NCI-H1105 (cell line): ENCODE measurements around the gene FXR1.
"Not testable (repeated sequence)": the region's sequence is repeated elsewhere in the genome, so short reads cannot be mapped to it uniquely, and the experiment has no call there.

Experiments used
- DNase-seq: peaks from one replicate; lab custom pipeline; 2025; lab: John Stamatoyannopoulos, UW

FXR1 gene

DNA sequence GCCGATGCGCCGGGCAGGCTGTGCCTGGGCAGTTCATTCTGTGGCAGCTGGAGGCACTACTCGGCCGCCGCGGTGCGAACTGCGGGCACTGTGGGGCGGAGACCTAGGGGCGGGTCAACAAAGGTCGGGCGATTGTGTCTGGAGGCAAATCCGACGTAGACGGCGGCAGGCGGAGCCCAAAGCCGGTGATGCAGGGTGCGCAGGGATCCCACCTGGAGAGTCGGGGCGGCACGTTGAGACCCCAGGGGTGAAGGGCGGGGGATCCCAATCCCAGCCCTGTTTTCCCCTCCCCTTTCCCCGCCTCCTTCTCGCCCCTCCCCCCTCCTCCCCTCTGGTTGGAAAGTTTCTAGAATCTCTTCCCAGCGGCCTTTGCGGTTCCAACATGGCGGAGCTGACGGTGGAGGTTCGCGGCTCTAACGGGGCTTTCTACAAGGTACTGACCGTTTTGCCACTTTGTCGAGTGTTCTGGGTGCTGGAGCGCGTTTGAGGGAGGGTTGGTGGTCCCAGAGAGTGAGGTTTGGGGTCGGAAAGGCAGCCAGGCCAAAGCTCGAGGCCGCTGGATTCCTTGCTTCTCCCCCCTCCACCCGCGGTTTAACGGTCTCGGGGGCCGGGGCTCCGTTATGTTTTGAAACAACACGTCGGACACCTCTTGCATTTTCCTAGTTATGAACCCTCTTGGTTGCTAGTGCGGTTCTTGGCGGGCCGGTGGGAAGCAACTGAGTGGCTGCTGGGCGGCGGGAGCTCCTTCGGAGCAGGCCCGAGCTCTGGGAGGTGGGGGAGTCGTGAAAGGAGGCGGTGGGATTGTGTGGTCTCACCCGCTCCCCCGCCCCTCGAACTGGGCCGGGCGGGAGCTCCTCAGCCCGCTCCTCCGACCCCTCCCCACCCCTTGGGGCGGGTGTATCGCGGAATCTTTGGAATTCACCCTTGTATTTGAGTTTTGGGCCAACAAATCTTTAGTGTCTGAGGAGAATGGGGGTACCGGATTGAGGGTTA, at the start of gene FXR1:
FXR1 (plus strand) TSS at position 367 of the 993 bp plus-strand sequence; CDS start at position 383, 16 bp downstream.
- peak; percentile 95 for DNase-seq

DNA sequence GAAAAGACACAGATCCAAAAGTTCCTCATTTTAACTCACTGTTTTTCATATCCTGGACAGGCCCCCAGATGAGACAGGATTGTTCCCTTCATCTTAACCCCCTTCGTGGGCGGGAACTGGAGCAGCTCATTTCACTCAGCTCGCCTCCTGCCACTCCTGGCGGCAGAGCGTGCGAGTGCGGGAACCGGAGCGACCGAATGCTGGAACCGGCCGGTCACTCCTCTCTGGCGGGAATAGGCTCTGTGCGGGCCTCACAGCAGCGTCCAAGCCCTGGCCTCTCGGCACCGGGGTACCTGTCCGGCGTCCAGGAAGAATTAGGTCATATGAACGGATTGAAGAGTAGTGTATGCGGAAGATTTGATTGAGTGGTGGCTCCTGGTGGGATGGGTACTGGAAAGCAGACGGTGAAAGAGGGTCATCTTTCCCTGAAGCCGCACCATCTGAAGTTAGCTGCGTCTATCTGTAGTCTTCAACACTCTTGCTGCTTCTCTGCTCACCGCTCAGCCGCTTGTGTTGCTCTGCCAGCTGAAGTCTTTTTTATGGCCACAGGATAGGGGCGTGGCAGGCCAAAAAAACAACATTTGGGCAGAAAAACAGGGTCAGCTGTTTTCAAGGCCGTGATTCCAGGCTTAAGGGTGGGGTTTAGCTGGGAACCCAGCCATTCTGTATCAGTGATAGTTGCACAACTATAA, 42.3 kb upstream of the FXR1 start:
- no peak for DNase-seq

DNA sequence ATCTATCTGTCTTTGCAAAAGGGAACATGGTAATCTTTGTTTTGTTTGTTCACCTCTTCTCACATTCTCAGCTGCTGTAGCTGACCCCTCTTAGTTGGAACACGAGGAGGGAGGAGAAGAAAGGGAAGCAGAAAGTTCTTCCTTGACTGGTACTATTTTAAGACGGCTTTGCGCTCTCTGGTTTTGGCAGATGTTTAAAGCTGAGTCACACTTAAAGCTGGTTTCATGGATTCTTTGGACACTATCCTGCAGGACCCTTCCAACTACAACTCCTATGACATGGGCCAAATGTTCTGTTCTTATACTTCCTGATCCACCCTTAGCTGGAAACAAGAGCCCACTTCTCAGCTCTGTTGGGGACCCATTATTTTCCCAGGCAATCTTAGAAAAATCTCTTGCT, 40.6 kb upstream of the FXR1 start:
- DNase-seq: no peak

DNA sequence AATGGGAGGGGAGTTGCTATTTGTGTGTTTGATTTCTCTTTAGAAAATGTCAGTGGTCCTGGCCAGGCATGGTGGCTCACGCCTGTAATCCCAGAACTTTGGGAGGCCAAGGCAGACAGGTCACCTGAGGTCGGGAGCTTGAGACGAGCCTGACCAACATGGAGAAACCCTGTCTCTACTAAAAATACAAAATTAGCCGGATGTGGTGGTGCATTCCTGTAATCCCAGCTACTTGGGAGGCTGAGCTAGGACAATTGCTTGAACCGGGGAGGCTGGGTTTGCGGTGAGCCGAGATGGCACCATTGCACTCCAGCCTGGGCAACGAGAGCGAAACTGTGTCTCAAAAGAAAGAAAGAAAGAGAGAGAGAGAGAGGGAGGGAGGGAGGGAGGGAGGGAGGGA, 40.0 kb upstream of the FXR1 start:
- not testable (repeated sequence) for DNase-seq

DNA sequence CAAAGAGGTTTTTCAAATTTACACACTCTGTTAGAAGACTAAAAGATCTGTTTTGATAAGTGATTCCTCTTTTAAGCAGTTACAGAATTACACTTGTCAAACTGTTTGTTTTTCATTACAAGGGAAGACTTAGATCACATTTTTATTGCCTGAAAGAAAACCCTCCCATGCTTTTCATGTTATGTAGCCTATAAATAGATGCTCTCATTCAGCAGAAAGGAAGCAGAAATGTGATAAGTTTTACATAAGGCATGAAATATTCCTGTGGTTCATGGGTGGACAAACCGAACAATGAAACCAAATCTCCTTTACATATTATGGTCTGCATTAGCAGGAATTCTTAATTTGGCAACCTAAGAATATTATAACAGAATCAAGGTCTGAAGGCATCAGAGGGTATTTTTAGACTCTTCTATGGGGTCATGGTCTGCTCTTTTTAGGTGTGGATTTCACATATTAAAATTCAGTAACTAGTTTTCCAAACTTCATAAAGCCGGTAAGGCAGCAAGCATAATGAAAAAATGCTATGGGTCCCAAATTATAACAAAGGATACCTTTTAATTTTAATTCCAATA, 37.3 kb upstream of the FXR1 start:
- no peak for DNase-seq

DNA sequence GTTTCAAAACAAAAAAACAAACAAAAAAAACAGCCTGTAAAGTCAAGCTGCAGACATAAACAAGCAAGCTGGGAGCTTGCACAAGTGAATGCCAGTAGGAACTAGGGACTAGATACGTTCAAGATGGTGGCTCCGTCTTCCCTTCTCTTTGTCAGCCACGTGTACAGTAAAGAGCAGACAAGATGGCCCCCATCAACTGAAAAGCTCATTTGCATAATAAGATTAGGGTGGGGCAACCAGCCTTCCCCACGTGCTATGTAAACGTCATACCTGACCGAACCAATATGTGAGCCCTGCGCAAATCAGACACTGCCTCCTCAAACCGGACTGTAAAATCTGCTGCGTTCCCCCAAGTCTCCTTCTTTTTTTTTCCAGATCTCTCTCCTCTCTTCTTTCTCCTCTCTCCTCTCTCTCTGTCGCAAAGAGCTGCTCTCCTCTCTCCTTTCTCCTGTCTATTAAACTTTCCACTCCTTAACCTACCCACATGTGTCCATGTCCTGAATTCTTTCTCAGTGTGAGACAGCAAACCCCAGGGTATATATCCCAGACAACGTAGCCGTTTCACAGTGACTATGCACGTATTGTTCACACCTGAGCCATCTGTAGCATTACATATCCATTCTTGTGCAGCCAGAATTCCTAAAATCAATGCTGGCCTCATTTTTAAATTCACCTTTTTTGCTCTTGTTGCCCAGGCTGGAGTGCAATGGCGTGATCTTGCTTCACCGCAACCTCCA, 31.2 kb upstream of the FXR1 start:
- DNase-seq: no peak

DNA sequence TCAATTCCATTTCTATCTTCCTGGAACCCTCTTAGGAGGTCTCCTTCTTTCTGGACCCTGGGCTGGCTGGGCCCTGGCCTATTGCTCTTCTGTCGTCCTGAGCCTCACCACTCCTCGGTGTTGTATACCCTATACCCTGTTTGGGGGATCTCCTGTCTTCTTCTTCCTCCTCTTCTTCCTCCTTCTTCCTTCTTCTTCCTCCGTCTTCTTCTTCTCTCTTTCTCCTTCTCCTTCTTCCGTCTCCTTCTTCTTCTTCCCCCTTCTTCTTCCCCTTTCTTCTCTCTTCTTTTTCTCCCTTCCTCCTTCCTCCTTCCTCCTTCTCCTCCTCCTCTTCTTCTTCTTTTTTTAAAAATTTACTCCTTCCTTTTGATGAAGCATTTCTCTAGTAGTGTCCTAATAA, 30.4 kb upstream of the FXR1 start:
- no peak for DNase-seq

DNA sequence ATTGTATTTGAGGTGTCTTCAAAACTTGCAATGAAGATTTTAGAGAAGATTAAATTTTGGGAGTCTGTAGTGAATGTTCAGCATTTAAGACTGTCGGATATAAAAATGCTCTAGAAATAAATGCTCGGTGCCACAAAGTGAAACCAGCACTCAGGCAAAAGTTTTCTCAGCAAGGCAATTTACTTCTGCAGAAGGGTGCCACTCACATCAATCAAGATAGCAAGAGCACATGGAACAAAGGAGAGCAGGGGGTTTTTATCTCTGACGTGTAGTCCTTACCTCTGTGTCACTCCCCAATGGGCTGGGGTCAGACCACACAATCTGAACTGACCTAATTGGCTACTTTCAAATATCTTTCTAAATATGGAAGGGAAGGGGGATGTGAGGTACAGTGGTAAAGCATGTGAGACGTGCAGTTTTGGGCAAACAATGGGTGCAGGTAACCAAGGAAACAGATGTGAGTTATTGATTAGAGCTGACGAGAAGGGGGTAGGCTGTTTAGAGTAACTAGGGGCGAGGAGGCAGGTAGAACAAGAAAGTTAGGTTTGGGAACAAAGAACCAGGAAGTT, 23.4 kb upstream of the FXR1 start:
- DNase-seq: no peak

DNA sequence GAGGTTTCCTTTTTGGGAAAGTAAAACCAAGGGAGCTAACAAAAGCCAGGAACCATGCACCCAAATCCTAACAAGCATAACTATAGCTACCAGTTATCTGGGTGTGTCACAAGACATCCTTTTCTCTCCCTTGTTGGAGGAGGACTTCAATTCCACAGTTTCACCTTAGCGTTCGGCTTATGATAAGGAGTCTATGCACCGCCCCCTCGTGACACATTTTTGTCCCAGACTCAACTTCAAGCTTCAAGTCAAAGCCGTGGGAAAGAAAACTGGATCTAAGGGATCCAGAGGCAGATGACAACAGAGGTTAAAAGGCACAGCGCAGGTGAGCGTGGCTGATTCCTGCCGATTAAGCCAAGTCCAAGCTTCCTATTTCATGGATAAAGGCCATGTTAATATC, 13.9 kb upstream of the FXR1 start:
- DNase-seq: no peak

DNA sequence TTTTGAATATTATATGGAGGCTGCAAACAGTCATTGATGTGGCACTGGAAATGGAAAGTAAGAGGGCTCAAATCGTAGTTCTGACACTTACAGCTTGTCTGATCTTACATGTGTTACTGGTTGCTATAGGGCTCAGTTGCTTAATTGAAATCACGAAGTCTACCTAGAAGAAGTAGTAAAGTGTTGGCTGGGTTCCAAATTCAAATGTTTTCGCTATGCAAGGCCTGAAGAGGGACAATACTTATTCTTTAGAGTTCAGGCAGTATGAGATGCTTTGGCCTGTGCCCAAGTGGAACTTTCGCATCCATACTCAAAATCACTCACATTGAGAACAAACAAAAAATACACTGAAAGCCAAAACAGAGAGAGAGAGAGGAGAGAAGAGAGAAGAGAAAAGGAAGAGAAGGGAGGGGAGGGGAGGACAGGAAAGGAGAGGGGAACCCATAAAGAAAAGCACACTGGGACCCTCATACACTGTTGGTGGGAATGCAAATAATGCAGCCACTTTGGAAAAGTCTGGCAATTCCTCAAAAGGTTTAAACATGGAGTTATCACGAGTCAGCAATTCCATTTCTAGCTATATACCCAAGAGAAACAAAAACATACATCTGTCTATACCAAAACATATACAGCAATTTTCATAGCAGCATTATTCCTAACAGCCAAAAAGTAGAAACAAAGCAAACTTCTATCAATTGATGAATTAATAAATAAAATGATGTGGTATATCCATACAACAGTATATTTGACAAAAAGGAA, 2.9 kb upstream of the FXR1 start:
- DNase-seq: peak; percentile 17

DNA sequence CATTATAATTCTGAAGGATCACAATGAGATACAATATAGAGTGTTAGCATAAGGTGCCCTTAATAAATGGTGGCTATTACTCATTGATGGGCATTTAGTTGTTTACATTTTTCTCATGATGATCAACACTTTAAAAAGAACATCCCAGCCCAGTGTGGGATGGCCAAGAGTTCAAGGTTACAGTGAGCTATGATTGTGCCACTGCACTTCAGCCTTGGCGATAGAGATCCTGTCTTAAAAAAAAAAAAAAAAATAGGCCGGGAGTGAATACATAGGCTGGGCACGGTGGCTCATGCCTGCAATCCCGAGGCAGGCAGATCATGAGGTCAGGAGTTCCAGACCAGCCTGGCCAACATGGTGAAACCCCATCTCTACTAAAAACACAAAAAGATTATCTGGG, 1.6 kb upstream of the FXR1 start:
- no peak for DNase-seq

DNA sequence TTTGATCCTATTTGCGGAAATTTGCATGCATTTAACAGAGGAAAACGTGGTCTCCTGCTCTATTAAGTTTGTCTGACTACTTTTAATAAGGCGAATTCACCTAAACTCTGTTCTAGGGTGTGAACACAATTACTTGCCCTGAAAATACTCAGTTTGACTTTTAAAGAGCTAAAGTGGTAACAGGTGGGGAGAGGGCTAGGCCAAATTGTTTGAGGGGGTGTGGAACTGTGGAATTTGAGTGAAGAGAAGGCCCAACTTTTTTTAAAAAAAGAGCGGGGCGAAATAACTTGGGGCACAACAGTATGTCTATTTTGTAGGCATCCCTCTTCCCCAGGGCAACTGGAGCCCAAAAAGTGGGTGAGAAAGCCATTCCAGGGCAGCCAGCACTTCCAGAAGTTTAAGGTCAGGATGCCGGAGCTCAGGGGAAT, 580 bp upstream of the FXR1 start:
- no peak for DNase-seq

DNA sequence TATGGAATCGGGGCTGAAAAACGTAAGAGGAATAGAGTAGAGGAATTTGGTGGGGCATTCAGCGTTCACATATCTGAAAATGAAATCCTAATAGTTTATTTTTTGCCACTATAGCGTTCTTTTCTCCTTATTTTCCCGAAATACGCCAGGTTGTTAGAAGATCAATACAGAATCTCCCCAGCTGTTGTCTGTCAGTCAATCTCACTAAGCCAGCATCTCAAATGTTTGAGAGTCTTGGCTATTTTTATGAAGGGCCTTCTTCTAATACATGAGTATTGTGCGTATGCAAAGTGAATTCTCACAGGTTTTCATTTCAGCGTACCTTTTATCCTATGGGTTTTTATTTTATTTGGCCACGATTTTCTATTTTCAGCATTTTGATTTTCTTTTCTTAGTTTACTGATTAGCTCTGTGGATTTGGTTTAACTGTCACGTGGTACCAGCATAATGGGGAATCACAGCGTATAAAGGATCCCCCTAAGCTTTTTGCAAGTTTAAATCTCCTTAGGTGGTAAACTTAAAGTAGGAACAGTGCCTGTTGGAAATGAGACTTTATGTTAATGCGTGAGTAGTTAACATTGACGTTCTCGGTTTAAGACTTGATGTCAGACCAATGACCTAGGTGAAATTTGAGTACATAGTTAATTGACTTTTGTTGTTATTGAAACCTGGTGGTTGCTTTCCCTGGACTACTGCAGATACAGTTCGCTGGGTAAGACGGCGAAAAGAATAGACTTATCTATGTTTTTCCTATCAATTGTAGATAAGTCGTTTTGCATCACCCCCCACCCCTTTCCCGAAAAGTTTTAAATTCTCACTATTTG, 1.3 kb downstream of the FXR1 start:
- peak; percentile 9 for DNase-seq

DNA sequence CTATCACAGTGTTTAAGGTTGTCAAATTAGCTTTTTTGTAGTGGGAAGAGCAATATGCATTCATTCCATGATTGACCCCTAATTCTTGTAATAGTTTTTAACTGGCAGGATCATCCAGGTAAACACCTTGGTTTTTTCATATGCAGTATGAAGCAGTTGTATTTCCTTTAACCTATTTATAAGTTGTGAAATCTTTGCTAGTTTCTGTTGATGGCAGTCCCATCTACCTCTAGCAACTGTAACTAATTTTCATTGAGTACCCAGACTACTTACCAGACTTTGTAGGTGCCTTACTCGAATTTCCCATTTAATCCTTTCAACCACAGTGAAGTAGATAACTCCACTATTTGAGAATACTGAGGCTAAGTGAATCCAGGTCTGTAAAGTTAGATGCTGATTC, 6.1 kb downstream of the FXR1 start:
- no peak for DNase-seq

DNA sequence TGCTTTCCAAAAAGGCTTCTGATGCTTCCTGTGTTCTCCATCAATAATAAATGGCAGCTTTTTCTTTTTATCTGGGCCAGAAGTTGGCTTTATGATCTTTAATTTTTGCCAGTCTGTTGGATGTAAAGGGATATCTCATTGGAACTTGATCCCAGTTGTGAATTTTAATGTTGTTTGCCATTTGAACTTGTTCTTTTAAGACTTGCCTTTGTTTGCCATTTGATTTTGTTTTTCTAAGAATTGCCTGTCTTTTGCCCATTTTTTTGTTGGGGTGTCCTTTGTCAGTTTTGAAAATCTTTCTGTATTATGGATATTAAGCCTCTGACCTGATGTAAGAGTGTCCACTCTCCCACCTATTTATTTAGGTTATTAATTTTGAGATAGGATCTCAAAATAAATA, 9.8 kb downstream of the FXR1 start:
- DNase-seq: no peak

DNA sequence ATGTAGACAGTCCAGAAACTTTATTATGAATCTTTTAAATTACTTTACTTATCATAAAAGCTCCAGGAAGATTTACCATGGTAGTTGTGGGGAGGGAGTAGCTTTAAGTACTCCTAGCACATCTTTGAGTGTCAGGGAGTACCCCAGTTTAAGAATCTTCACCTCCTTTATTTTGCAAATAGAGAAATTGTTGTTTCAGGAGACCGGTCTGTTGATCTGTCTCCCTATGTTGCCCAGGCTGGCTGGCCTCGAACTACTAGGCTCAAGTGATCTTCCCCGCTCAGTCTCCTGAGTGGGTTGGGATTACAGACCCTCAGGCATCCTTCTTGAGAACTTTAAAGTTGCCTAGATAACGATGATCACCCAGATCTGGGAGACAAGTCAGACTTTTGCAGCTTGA, 11.1 kb downstream of the FXR1 start:
- no peak for DNase-seq

DNA sequence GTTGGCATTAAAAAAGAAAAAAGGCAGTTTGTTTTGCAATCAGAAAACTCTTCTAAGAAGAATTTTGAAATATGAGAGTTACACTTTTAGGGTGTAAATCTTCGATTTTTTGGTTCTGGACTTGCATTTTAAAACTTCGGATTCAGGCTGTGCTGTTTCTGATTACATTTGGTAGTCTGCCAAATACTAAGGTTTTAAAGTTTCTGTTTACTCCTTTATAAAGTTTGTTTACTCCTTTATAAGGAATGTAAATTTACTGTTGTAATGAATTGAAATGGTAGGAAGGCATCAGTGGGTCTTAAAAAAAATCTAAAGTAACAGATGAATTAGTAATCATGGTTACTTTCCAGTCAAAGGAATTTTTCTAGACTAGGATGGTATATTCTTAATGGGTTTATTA, 14.1 kb downstream of the FXR1 start:
- DNase-seq: no peak

DNA sequence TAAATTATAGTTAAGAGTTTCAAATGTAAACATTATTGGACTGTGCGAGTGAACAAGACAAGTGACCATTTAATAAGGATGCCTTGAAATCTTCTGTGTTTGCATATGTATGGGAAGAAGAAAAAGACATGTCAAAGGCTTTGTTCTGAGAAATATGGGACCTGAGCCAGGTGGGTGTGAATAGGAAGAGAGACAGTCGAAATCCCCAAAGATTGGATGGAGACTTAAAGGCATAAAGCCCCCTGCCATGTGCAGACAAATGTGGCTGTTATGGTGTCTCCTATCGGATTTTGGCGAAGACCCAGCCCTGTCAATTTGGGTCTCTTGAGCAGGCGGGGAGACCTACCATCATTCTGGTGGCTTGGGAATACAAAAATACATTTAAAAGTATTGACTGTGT, 16.9 kb downstream of the FXR1 start:
- no peak for DNase-seq

DNA sequence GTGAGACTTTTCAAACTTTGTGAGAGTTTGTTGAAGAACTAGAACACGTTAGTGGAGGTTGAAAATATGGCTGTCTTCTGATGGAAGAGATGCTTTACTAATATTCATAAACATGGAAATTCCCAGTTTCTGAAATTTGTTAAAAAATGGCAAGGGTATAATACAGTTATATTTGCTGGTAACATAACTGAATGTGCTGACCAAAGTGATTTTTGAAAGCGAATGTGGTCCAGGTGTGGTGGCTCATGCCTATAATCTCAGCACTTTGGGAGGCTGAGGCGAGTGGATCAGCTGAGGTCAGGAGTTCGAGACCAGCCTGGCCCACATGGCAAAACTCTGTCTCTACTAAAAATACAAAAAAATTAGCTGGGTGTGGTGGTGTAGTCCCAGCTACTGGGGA, 18.1 kb downstream of the FXR1 start:
- no peak for DNase-seq

DNA sequence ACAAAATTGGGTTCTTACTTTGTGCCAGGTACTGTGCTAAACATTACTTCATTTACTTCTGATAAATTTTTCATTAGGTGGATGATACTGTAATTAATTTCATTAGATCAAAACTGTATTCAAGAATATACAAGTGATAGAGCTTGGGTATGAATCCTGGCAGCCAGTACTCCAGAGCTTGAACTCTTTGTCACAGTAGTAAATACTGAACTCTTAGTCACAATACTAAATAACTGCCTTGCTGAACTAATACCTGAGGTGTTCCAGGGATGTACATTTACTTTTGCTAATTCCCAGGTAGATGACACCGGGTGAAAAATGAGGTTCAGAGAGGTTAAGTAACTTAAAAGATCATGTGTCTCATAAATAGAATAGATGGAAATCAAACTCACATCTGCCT, 20.3 kb downstream of the FXR1 start:
- no peak for DNase-seq
